ENCODE data around the gene B4GALT2.

- no peak for TF ChIP-seq CTCF (conservative IDR thresholded peaks at IDR 0.05)
- TF ChIP-seq EZH2 (IDR thresholded peaks at IDR 0.05; ENCODE audit: low read depth), result no peak
These were observed 45.3 kb downstream of the B4GALT2 start for GRCh38 chr1:44024031-44024902.
